H9 (cell line): ENCODE results near the gene WASHC2A. TPM values are rescaled to one million over a fixed set of nuclear protein-coding genes. Genes with fewer than 3 reads are reported as not detected.
"Not testable (repeated sequence)": the region's sequence is repeated elsewhere in the genome, so short reads cannot be mapped to it uniquely, and the experiment has no call there.

Source experiments
- DNase-seq: peaks from one replicate; pipeline ENCODE4 v3.0.0-alpha.2; 2017
- H2AFZ ChIP-seq: one replicate; pipeline ENCODE4 v1.6.1; 2013; ENCODE audit warnings: mild to moderate bottlenecking, low read length, control low read depth, moderate library complexity
- H2AK5ac ChIP-seq: 2 replicates; pipeline ENCODE4 v1.6.1; 2013; ENCODE audit warnings: low read length, control low read depth, mixed read lengths; ENCODE audit not compliant: insufficient read length
- H2BK120ac ChIP-seq: one replicate; pipeline ENCODE4 v1.6.1; 2013; ENCODE audit warnings: low read depth, mild to moderate bottlenecking, low read length, control low read depth, inconsistent platforms; ENCODE audit not compliant: poor library complexity, severe bottlenecking
- H2BK12ac ChIP-seq: 2 replicates; pipeline ENCODE4 v1.6.1; 2013; ENCODE audit warnings: low read length, control low read depth, mixed read lengths, low read depth; ENCODE audit not compliant: insufficient read length
- H2BK15ac ChIP-seq: 2 replicates; pipeline ENCODE4 v1.6.1; 2013; ENCODE audit warnings: low read depth, low read length, control low read depth
- H2BK20ac ChIP-seq: one replicate; pipeline ENCODE4 v1.6.1; 2013; ENCODE audit warnings: low read depth, mild to moderate bottlenecking, low read length, control low read depth, inconsistent platforms; ENCODE audit not compliant: poor library complexity, severe bottlenecking
- H2BK5ac ChIP-seq: 2 replicates; pipeline ENCODE4 v1.6.1; 2013; ENCODE audit warnings: low read length, control low read depth, mixed read lengths; ENCODE audit not compliant: insufficient read length
- H3K14ac ChIP-seq: 2 replicates; pipeline ENCODE4 v1.6.1; 2013; ENCODE audit warnings: low read length, control low read depth; ENCODE audit not compliant: insufficient read depth
- H3K18ac ChIP-seq: 2 replicates; pipeline ENCODE4 v1.6.1; 2013; ENCODE audit warnings: low read depth, mild to moderate bottlenecking, mixed read lengths, low read length, control low read depth; ENCODE audit not compliant: insufficient read length
- H3K23ac ChIP-seq: 2 replicates; pipeline ENCODE4 v1.6.1; 2013; ENCODE audit warnings: low read length, control low read depth, mixed read lengths, low read depth; ENCODE audit not compliant: insufficient read length
- H3K23me2 ChIP-seq: 2 replicates; pipeline ENCODE4 v1.6.1; 2013; ENCODE audit warnings: low read depth, mild to moderate bottlenecking, mixed read lengths, low read length, control low read depth; ENCODE audit not compliant: insufficient read length, poor library complexity, severe bottlenecking
- H3K27ac ChIP-seq: 2 replicates; pipeline ENCODE4 v1.5.1; 2013; ENCODE audit warnings: low read length, control low read depth, mixed read lengths, low read depth; ENCODE audit not compliant: insufficient read length
- H3K27me3 ChIP-seq: 2 replicates; pipeline ENCODE4 v1.6.1; 2013; ENCODE audit warnings: low read length, control low read depth, inconsistent platforms; ENCODE audit not compliant: insufficient read depth
- H3K4ac ChIP-seq: 2 replicates; pipeline ENCODE4 v1.6.1; 2013; ENCODE audit warnings: low read depth, mild to moderate bottlenecking, control low read depth, inconsistent platforms, low read length, moderate library complexity
- H3K4me1 ChIP-seq: 2 replicates; pipeline ENCODE4 v1.6.1; 2013; ENCODE audit warnings: low read length, control low read depth, inconsistent platforms; ENCODE audit not compliant: insufficient read depth
- H3K4me2 ChIP-seq: 2 replicates; pipeline ENCODE4 v1.6.1; 2013; ENCODE audit warnings: low read length, control low read depth, mixed read lengths; ENCODE audit not compliant: insufficient read length, insufficient read depth
- H3K56ac ChIP-seq: 2 replicates; pipeline ENCODE4 v1.6.1; 2013; ENCODE audit warnings: low read depth, mild to moderate bottlenecking, mixed read lengths, low read length, control low read depth; ENCODE audit not compliant: insufficient read length
- H3K79me1 ChIP-seq: 2 replicates; pipeline ENCODE4 v1.6.1; 2013; ENCODE audit warnings: low read depth, mild to moderate bottlenecking, moderate library complexity, low read length, control low read depth, inconsistent platforms; ENCODE audit not compliant: insufficient read depth, poor library complexity, severe bottlenecking
- H3K79me2 ChIP-seq: 2 replicates; pipeline ENCODE4 v1.6.1; 2013; ENCODE audit warnings: low read length, control low read depth, inconsistent platforms; ENCODE audit not compliant: insufficient read depth
- H3K9ac ChIP-seq: 2 replicates; pipeline ENCODE4 v1.6.1; 2013; ENCODE audit warnings: low read length, control low read depth, mixed read lengths; ENCODE audit not compliant: insufficient read length; ENCODE audit errors: extremely low read depth
- H3K9me3 ChIP-seq: one replicate; pipeline ENCODE4 v1.6.1; 2013; ENCODE audit warnings: low read depth, low read length, inconsistent platforms; ENCODE audit not compliant: control insufficient read depth
- H3T11ph ChIP-seq: one replicate; pipeline ENCODE4 v1.6.1; 2013; ENCODE audit warnings: mild to moderate bottlenecking, low read length, control low read depth, inconsistent platforms
- H4K20me1 ChIP-seq: one replicate; pipeline ENCODE4 v1.6.1; 2013; ENCODE audit not compliant: control insufficient read depth, insufficient read length, insufficient read depth
- H4K5ac ChIP-seq: 2 replicates; pipeline ENCODE4 v1.6.1; 2013; ENCODE audit warnings: low read depth, mild to moderate bottlenecking, mixed read lengths, low read length, control low read depth; ENCODE audit not compliant: insufficient read length
- H4K8ac ChIP-seq: replicated peaks from 2 replicates; pipeline ENCODE4 v1.6.1; 2013; ENCODE audit warnings: low read length, control low read depth, mixed read lengths, low read depth; ENCODE audit not compliant: insufficient read length
- H4K91ac ChIP-seq: 2 replicates; pipeline ENCODE4 v1.6.1; 2013; ENCODE audit warnings: low read depth, mild to moderate bottlenecking, moderate library complexity, mixed read lengths, low read length, control low read depth; ENCODE audit not compliant: insufficient read length
- H3K27ac Mint-ChIP-seq, 3 experiments: 2 replicates in 2 of 3; 3 replicates in 1 of 3; pipeline ENCODE4 v1.8.0; 2020 to 2021; ENCODE audit warnings: mixed read lengths in 3 of 3, mild to moderate bottlenecking in 1 of 3, moderate library complexity in 1 of 3
- H3K27me3 Mint-ChIP-seq: 2 replicates; pipeline ENCODE4 v1.8.0; 2021; ENCODE audit warnings: low read depth, mild to moderate bottlenecking, moderate library complexity, mixed read lengths
- H3K36me3 Mint-ChIP-seq, 3 experiments: 2 replicates in 2 of 3; 3 replicates in 1 of 3; pipeline ENCODE4 v1.8.0; 2020 to 2021; ENCODE audit warnings: low read depth in 3 of 3, mixed read lengths in 3 of 3; ENCODE audit not compliant: insufficient read depth in 1 of 3
- H3K4me1 Mint-ChIP-seq, 2 experiments: 2 replicates each; pipeline ENCODE4 v1.8.0; 2020; ENCODE audit warnings: mixed read lengths in 2 of 2
- H3K4me3 Mint-ChIP-seq, 2 experiments: 2 replicates in 1 of 2; 3 replicates in 1 of 2; pipeline ENCODE4 v1.8.0; 2020 to 2021; ENCODE audit warnings: mild to moderate bottlenecking in 2 of 2, mixed read lengths in 2 of 2, moderate library complexity in 1 of 2
- H3K9me3 Mint-ChIP-seq, 2 experiments: 2 replicates in 1 of 2; 3 replicates in 1 of 2; pipeline ENCODE4 v1.8.0; 2020; ENCODE audit warnings: mild to moderate bottlenecking in 2 of 2, mixed read lengths in 2 of 2, moderate library complexity in 1 of 2
- WGBS: extraction: QIAGEN DNeasy Blood & Tissue Kit; methylation state at CpG from one replicate; pipeline ENCODE4 v1.1.7; 2013; ENCODE audit warnings: missing lambda C conversion rate, low lambda C conversion rate, mixed read lengths; ENCODE audit not compliant: insufficient read length; ENCODE audit errors: extremely low coverage; 5-methylcytosine and 5-hydroxymethylcytosine counted together
- total RNA-seq: library from RNA; stranded (reverse); gene quantifications from 2 replicates; pipeline ENCODE4 v1.2.1, GENCODE V29; 2021

The WASHC2A gene
- total RNA-seq, 1 experiment from 2014 or later = 32.1 TPM

DNA sequence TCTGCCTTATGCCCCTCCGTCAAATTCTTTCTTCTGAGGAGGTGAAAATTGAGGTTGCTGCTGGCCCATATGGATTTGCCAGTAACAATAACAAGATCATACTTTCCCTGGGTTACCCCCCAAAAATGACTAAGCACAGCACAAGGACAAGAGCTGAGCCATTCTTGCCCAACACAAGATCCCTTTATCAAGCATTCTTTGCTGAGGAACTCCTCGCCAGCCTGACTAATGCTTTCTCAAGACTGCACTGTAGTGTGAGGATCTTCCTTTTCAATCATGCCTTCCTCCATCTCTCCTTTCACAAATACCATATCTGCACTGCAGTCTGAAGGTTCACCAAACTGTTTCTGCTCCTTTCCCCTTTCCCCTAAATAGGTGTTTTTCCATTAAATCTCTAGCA is 92.1 kb downstream of the WASHC2A start:
- not testable (repeated sequence) for H4K8ac ChIP-seq

DNA sequence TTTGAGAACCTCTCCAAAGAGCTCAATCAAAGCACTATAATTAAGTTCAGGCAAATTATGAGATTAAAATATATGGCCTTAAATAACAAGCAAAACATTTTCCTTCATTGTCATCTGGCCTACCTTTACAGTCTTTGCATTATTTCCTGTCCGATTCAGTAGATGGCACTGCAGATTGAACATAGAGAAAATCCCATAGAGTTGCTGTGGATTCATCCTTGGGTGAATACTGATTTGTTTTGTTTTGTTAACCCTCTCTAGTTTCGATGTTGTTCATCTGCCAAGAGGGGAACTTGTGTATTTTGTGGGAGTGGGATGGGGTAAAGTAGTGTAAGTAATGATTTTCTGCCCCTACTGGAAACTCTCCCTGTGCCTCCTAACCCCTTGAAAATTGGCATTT is 97.3 kb downstream of the WASHC2A start:
- H4K8ac ChIP-seq, H3K9me3 ChIP-seq, DNase-seq, H3K9ac ChIP-seq, H3K18ac ChIP-seq, H2BK5ac ChIP-seq, H3K4me1 Mint-ChIP-seq, H3K23me2 ChIP-seq, H3K9me3 Mint-ChIP-seq, H3T11ph ChIP-seq, H4K5ac ChIP-seq, H3K79me2 ChIP-seq, H3K79me1 ChIP-seq, H4K91ac ChIP-seq, H3K4ac ChIP-seq, H3K27ac Mint-ChIP-seq, H3K14ac ChIP-seq, H3K27me3 ChIP-seq, H3K56ac ChIP-seq, H3K27ac ChIP-seq, H3K4me2 ChIP-seq, H2AFZ ChIP-seq, H3K27me3 Mint-ChIP-seq, H2BK15ac ChIP-seq, H3K4me1 ChIP-seq, H4K20me1 ChIP-seq, H3K4me3 Mint-ChIP-seq, H2BK12ac ChIP-seq, H3K36me3 Mint-ChIP-seq, H2BK20ac ChIP-seq, H2AK5ac ChIP-seq, H3K23ac ChIP-seq, H2BK120ac ChIP-seq: not testable (repeated sequence)
- WGBS = no CpG with 5 or more reads among the region's 2 CpGs

More for the DNA sequence above, 92.1 kb downstream of the WASHC2A start:
- H3K79me1 ChIP-seq, H2BK120ac ChIP-seq, H3K27me3 Mint-ChIP-seq, H3K27me3 ChIP-seq, H2BK15ac ChIP-seq, H3K4me3 Mint-ChIP-seq, H3K56ac ChIP-seq, H3K4me1 Mint-ChIP-seq, H3K9me3 Mint-ChIP-seq, H2BK20ac ChIP-seq, H3K9me3 ChIP-seq, H3K27ac Mint-ChIP-seq, H2AFZ ChIP-seq, H3K36me3 Mint-ChIP-seq, H3K4me2 ChIP-seq, H3K18ac ChIP-seq, H3K23me2 ChIP-seq, H3K27ac ChIP-seq, H2BK5ac ChIP-seq, H4K5ac ChIP-seq, H3K4ac ChIP-seq, H3K4me1 ChIP-seq, DNase-seq, H3K79me2 ChIP-seq, H3T11ph ChIP-seq, H2AK5ac ChIP-seq, H3K14ac ChIP-seq, H2BK12ac ChIP-seq, H4K20me1 ChIP-seq, H4K91ac ChIP-seq, H3K23ac ChIP-seq, H3K9ac ChIP-seq: not testable (repeated sequence)
- no CpG with 5 or more reads among the region's 2 CpGs for WGBS
